CD14-positive monocyte (primary cell): ENCODE data around the gene DBF4B. TPM values are rescaled to one million over a fixed set of nuclear protein-coding genes. Genes with fewer than 3 reads are reported as not detected.

Source experiments
- DNase-seq, 3 donors: peaks; one replicate each; pipeline ENCODE4 v3.0.0-alpha.2; 2011 to 2022
- H2AFZ ChIP-seq: 2 replicates; pipeline ENCODE4 v1.6.0; 2012; ENCODE audit warnings: mild to moderate bottlenecking, low read depth, low read length, inconsistent platforms; ENCODE audit not compliant: insufficient read depth, poor library complexity, severe bottlenecking
- H3K27ac ChIP-seq, 2 donors: 1 replicate in 1 of 2; 2 replicates in 1 of 2; pipeline ENCODE4 v1.5.1; 2012 to 2013; ENCODE audit warnings: low read length in 2 of 2, control low read depth in 1 of 2, inconsistent platforms in 1 of 2, low read depth in 1 of 2, mild to moderate bottlenecking in 1 of 2
- H3K27me3 ChIP-seq, 2 donors: one replicate each; pipeline versions ENCODE4 v1.6.0 to v1.6.1; 2011 to 2013; ENCODE audit warnings: low read length in 2 of 2; ENCODE audit not compliant: control insufficient read depth in 2 of 2, insufficient read depth in 2 of 2
- H3K36me3 ChIP-seq, 2 donors: replicated peaks in 1 of 2; 1 replicate in 1 of 2; 2 replicates in 1 of 2; pipeline versions ENCODE4 v1.5.1 to v1.6.1; 2012 to 2013; ENCODE audit warnings: low read length in 2 of 2, control low read depth in 1 of 2, inconsistent platforms in 1 of 2, mild to moderate bottlenecking in 1 of 2; ENCODE audit not compliant: insufficient read depth in 2 of 2, control insufficient read depth in 1 of 2
- H3K4me1 ChIP-seq, 2 donors: 1 replicate in 1 of 2; 2 replicates in 1 of 2; pipeline versions ENCODE4 v1.5.1 to v1.6.1; 2012 to 2013; ENCODE audit warnings: low read length in 2 of 2, control low read depth in 1 of 2, inconsistent platforms in 1 of 2, mild to moderate bottlenecking in 1 of 2, moderate library complexity in 1 of 2; ENCODE audit not compliant: insufficient read depth in 2 of 2, control insufficient read depth in 1 of 2
- H3K4me2 ChIP-seq: replicated peaks from 2 replicates; pipeline ENCODE3; 2012; ENCODE audit warnings: low read length, moderate library complexity, mild to moderate bottlenecking; ENCODE audit not compliant: poor library complexity, severe bottlenecking; ENCODE audit errors: extremely low read depth
- H3K4me3 ChIP-seq, 3 experiments: fragments of 200-600 bp in 1 of 3; sonication (generic) in 1 of 3; replicated peaks in 1 of 3; 1 replicate in 2 of 3; 2 replicates in 1 of 3; pipeline ENCODE4 v1.5.1; 2011 to 2013; ENCODE audit warnings: low read length in 3 of 3, mild to moderate bottlenecking in 3 of 3, control low read depth in 2 of 3, low read depth in 2 of 3, inconsistent platforms in 1 of 3, moderate library complexity in 1 of 3
- H3K79me2 ChIP-seq: 2 replicates; pipeline ENCODE4 v1.6.0; 2012; ENCODE audit warnings: mild to moderate bottlenecking, control low read depth, inconsistent platforms, low read length, moderate library complexity; ENCODE audit not compliant: insufficient read depth
- H3K9ac ChIP-seq: 2 replicates; pipeline ENCODE4 v1.6.0; 2017; ENCODE audit warnings: low read length, mild to moderate bottlenecking; ENCODE audit not compliant: insufficient read depth, poor library complexity, severe bottlenecking
- H3K9me3 ChIP-seq, 2 donors: replicated peaks in 1 of 2; 1 replicate in 1 of 2; 2 replicates in 1 of 2; pipeline versions ENCODE4 v1.5.1 to v1.6.1; 2012 to 2013; ENCODE audit warnings: low read length in 2 of 2, control low read depth in 1 of 2; ENCODE audit not compliant: control insufficient read depth in 1 of 2, insufficient read depth in 1 of 2
- H4K20me1 ChIP-seq: 2 replicates; pipeline ENCODE4 v1.6.0; 2012; ENCODE audit warnings: mild to moderate bottlenecking, low read length, control low read depth, moderate library complexity; ENCODE audit not compliant: insufficient read depth
- H3K27ac Mint-ChIP-seq, 7 donors: one replicate each; pipeline ENCODE4 v1.8.0; 2020; ENCODE audit warnings: mild to moderate bottlenecking in 7 of 7, mixed read lengths in 7 of 7, moderate library complexity in 6 of 7, inconsistent platforms in 2 of 7
- H3K27me3 Mint-ChIP-seq, 3 donors: one replicate each; pipeline ENCODE4 v1.8.0; 2021 to 2022; ENCODE audit warnings: low read depth in 3 of 3, mild to moderate bottlenecking in 3 of 3, mixed read lengths in 3 of 3, moderate library complexity in 3 of 3, inconsistent platforms in 1 of 3
- H3K36me3 Mint-ChIP-seq, 2 donors: one replicate each; pipeline ENCODE4 v1.8.0; 2020; ENCODE audit warnings: mixed read lengths in 2 of 2, inconsistent platforms in 1 of 2, mild to moderate bottlenecking in 1 of 2
- H3K4me1 Mint-ChIP-seq: one replicate; pipeline ENCODE4 v1.8.0; 2020; ENCODE audit warnings: mild to moderate bottlenecking, mixed read lengths
- H3K4me3 Mint-ChIP-seq, 2 donors: one replicate each; pipeline ENCODE4 v1.8.0; 2020; ENCODE audit warnings: mild to moderate bottlenecking in 2 of 2, mixed read lengths in 2 of 2, moderate library complexity in 1 of 2
- H3K9me3 Mint-ChIP-seq, 7 donors: one replicate each; pipeline ENCODE4 v1.8.0; 2020 to 2022; ENCODE audit warnings: mixed read lengths in 7 of 7, mild to moderate bottlenecking in 6 of 7, moderate library complexity in 6 of 7, inconsistent platforms in 2 of 7
- WGBS: methylation state at CpG from one replicate; pipeline ENCODE4 v1.1.5; 2013; ENCODE audit warnings: missing lambda C conversion rate; ENCODE audit not compliant: insufficient coverage; 5-methylcytosine and 5-hydroxymethylcytosine counted together
- intact Hi-C, 2 donors: fragments of 100-400 bp; cut with micrococcal nuclease; formaldehyde crosslinking; loops; one replicate each; pipeline versions ENCODE4 v1.15.0 to v1.15.1; 2023
- polyA plus RNA-seq, 3 donors: library from polyadenylated mRNA; depleted of rRNA in 1 of 3; unstranded in 2 of 3; stranded (reverse) in 1 of 3; fragments of 300-500 nt in 2 of 3; fragments of >200 nt in 1 of 3; fragmentation: Illumina TruSeq in 2 of 3; gene quantifications; 1 replicate in 2 of 3; 2 replicates in 1 of 3; pipeline ENCODE4 v1.2.3, GENCODE V29; 2012 to 2021
- TF ChIP-seq, protein P1 (sequence below): fragments of 200-600 bp; IDR thresholded peaks from one replicate; pipeline ENCODE4 v1.8.0; 2022; ENCODE audit warnings: antibody characterized with exemption, mild to moderate bottlenecking

DBF4B gene
- polyA plus RNA-seq, 3 donors, result 0.23 to 2.9 (median 0.34) TPM

DNA sequence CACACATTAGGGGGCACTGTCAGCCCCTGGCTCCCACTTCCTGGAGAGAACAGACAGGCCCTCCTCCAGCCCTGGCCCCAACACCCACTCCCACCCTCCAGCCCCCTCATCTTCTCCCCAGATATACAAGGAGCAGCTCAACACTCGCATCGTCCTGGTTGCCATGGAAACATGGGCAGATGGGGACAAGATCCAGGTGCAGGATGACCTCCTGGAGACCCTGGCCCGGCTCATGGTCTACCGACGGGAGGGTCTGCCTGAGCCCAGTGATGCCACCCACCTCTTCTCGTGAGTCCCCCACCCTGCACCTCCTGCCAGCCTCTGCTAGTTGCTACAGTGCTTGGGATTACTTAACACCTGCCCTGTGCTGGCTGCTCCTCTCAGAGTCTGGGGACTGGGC is 64.7 kb downstream of the DBF4B start:
- no peaks in the 10 kb centered on the region for H4K20me1 ChIP-seq
- Mint-ChIP-seq H3K9me3 (peaks cover 0 to 2% (median 0%) of the 10 kb centered on the region in 7 donors), H3K4me3 (no peak overlapping the region), H3K27me3 (peaks cover 21 to 35% (median 27%) of the 10 kb centered on the region in 3 donors), H3K4me1 (peaks cover 35% of the 10 kb centered on the region), H3K36me3 (no peaks in the 10 kb centered on the region), H3K27ac (no peak overlapping the region)
- no peaks in the 10 kb centered on the region for H3K79me2 ChIP-seq
- H3K4me1 ChIP-seq, result peaks cover 25 to 34% of the 10 kb centered on the region in 2 donors
- peaks cover 0 to 18% of the 10 kb centered on the region in 2 donors for H3K27me3 ChIP-seq
- H3K9me3 ChIP-seq, result no peaks in the 10 kb centered on the region
- H3K9ac ChIP-seq, result no peak overlapping the region
- intact Hi-C loops, result loop anchor here (10.0 kb wide), 1 partner anchor 362 kb away; the partner anchor contains the start of genes ACBD4 (in 2 of the 2) and PLCD3 (in 2 of the 2)
- no peak overlapping the region for H2AFZ ChIP-seq
- WGBS, result 95% methylated on average over 6 of the region's 6 CpGs
- no peak overlapping the region for H3K27ac ChIP-seq
- DNase-seq, result no peak
- TF ChIP-seq, protein P1, sequence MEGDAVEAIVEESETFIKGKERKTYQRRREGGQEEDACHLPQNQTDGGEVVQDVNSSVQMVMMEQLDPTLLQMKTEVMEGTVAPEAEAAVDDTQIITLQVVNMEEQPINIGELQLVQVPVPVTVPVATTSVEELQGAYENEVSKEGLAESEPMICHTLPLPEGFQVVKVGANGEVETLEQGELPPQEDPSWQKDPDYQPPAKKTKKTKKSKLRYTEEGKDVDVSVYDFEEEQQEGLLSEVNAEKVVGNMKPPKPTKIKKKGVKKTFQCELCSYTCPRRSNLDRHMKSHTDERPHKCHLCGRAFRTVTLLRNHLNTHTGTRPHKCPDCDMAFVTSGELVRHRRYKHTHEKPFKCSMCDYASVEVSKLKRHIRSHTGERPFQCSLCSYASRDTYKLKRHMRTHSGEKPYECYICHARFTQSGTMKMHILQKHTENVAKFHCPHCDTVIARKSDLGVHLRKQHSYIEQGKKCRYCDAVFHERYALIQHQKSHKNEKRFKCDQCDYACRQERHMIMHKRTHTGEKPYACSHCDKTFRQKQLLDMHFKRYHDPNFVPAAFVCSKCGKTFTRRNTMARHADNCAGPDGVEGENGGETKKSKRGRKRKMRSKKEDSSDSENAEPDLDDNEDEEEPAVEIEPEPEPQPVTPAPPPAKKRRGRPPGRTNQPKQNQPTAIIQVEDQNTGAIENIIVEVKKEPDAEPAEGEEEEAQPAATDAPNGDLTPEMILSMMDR, result no peak
- H3K4me2 ChIP-seq, result no peak overlapping the region
- H3K4me3 ChIP-seq, result no peak overlapping the region
- no peaks in the 10 kb centered on the region for H3K36me3 ChIP-seq

- Histone ChIP-seq H3K9me3 (no peaks in the 10 kb centered on the region), H3K36me3 (no peaks in the 10 kb centered on the region), H3K79me2 (no peaks in the 10 kb centered on the region), H3K4me1 (peaks cover 30 to 38% of the 10 kb centered on the region in 2 donors), H3K27ac (no peak overlapping the region), H2AFZ (peak overlapping the region; percentile 89), H3K9ac (no peak overlapping the region), H3K4me2 (peak overlapping the region; percentile 100), H4K20me1 (no peaks in the 10 kb centered on the region), H3K4me3 (peak overlapping the region; percentile 38 to 88 (median 50)), H3K27me3 (peaks cover 0 to 18% of the 10 kb centered on the region in 2 donors)
- Mint-ChIP-seq H3K4me1 (peaks cover 34% of the 10 kb centered on the region), H3K27me3 (peaks cover 20 to 40% (median 32%) of the 10 kb centered on the region in 3 donors), H3K27ac (peak overlapping the region in 3 of 7 donors; percentile 20 to 37 (median 36)), H3K36me3 (no peaks in the 10 kb centered on the region), H3K9me3 (peaks cover 0 to 2% (median 0%) of the 10 kb centered on the region in 7 donors), H3K4me3 (peak overlapping the region; percentile 79 to 90)
- TF ChIP-seq, protein P1, result peak; percentile 99
- intact Hi-C loops, result loop anchor here (1.0 to 10.0 kb wide), 4 partner anchors 91 to 360 kb away; partner anchors contain the start of genes ACBD4 (in 2 of the 2) and PLCD3 (in 2 of the 2)
- 31% methylated on average over 22 of the region's 42 CpGs for WGBS
- DNase-seq, result peak; percentile 58 to 73 (median 73)
Measured at GRCh38 chr17:44774271-44775135, 66.0 kb downstream of the DBF4B start.
